Islet of Langerhans (tissue), 1 donor: ENCODE results near the gene SPATS2.
A peak's percentile ranks its signal among the peaks of the same experiment; 100 is the strongest.
"Not testable (repeated sequence)": the region's sequence is repeated elsewhere in the genome, so short reads cannot be mapped to it uniquely, and the experiment has no call there.

Experiments
- FAIRE-seq: peaks from one replicate; lab custom pipeline; 2011; peaks lifted over from hg19 to GRCh38; lab: Jason Lieb, UNC

Gene SPATS2

GRCh38 chr12:49471557-49471956 is 104.3 kb downstream of the SPATS2 start:
- FAIRE-seq: no peak

DNA sequence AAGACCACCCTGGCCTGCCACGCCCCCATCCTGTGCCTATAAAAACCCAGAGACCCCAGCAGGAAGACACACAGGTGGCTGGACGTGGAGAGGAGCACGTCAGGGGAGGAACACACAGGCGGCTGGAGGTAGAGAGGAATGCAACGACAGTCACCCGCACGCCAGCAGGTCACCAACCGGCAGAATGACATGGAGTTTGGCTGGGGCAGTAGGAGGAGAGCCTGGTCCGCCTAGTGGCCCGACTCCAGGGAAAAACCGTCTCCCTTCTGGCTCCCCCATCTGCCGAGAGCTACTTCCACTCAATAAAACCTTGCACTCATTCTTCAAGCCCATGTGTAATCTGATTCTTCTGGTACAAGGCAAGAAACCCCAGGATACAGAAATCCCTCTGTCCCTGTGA is 108.8 kb downstream of the SPATS2 start:
- no peak for FAIRE-seq

DNA sequence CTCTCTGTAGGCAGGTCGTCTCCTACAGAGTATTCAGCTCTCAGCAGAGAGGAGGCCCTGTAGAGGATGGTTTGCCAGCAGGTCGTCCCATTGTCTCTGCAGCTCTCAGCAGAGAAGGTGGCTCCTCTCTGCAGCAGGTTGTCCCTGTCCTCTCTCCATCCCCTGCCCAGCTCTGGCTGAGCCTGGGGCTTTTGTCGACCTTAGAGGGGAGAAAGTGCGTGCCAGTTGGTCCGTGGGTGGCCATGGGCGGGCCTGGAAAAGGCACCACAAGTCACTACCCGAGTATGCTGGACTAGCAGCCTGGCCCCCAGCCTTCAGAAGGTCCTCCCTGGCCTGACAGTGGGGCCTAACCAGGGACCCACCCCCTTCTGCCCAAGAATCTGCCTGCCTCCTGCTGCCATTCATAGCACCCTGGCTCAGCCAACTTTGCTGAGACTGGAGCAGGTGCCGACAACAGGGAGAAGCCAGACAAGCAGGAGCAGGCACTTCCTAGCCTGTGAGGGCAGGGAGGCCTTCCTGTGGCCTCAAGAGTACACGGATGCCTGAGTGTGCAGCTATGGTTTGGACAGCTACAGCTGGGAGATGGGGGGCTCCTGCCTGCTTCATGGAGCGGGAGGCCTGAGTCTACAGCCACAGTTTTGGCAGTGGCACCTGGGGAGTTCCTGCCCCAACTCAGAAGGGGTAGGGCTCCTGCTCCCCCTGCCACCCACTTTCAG is 111.8 kb downstream of the SPATS2 start:
- no peak for FAIRE-seq

DNA sequence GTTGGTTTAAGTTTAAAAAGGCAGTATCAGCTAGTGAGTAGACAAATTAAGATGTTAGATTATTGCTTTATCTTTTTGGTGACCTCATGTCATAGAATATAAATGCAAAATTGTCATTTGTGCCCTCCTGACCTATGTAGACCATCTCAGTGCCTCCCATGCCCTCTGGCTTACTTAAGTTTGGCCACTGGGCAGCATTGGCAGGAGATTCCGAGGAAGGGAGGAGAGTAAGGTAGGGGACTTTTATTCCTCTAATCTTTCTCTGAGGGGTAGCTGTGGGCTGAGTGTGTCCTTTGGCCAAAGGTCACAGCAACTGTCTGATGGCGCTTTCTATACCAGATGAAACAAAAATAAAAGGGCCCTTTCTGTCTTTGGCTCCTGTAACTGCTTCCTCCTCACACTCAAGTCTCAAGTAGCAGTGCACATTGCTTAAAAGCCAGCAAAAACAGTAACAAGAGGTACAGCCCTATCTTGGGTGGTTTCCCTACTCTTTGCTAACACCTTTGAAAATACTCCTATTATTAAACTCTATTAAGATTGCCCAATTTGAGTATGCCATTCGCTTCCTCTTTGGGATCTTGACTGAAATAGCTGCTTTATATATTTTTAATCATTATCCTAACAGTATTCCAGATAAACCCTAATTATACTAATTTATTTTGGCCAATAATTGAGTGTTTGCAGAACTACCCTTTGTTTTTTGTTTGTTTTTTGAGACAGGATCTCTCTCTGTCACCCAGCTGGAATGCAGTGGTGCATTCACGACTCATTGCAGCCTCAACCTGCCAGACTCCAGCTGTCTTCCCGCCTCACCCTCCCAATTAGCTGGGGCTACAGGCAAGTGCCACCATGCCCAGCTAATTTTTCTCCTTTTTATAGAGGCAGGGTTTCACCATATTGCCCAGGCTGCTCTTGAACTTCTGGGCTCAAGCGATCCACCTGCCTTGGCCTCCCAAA is 115.1 kb downstream of the SPATS2 start:
- no peak for FAIRE-seq

DNA sequence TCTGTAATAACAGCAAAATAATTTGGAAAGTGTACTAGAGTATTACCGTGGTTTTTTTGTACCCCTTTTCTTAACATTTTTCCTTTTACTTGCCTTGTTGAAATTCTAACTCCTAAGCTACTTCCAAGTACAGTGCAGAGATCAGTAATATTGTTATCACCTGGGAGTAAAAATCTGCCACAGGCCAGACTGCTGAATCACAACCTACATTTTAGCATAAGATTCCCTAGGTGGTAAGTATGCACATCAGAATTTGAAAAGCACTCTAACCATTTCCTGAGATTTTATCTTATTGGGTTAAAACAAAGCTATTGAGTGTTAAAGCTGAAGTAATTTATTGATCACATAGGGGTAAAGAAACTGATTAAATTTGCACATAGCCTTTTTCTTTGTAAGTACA is 116.4 kb downstream of the SPATS2 start:
- no peak for FAIRE-seq

GRCh38 chr12:49487605-49488004 is 120.3 kb downstream of the SPATS2 start:
- no peak for FAIRE-seq

- no peak for FAIRE-seq
These were observed 121.9 kb downstream of the SPATS2 start for GRCh38 chr12:49489154-49489553.

DNA sequence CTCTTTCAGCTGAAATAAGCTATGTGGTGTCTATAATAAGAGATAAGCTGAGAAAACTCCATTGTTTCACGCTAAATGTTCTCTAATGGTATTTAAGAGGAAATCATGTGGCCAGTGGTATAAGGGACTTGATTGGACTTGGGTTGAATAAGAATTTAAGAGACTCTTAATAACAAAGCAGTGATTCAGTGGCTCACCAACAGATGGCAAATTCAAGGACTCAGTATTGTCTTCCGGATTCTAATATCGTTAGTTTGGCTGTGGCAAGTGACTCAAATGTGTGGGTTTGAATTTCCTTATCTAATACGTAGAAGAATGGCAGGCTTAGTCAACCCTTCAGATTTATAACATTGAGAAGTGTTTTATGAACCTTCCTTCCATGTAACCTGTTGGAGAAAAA is 122.5 kb downstream of the SPATS2 start:
- FAIRE-seq: no peak

DNA sequence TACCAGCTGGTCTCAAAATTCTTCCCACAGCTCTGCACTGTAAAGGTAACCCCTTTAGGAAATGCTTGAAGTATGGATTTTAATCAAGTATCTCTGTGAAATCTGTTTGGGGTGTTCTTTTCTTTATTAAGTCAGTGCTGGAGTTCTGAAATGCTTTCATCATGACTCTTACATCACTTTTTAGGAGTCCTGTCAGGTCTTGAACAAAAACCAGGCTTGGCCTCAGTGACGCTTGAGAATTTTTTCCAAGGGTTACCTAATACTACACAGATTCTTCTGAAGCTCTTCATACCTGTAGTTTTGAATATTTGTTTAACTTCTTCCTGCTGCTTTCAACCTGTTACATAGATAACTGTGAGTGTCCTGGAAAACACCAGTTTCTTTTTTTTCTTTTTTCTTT is 124.6 kb downstream of the SPATS2 start:
- FAIRE-seq: no peak

GRCh38 chr12:49493900-49494299 is 126.6 kb downstream of the SPATS2 start:
- no peak for FAIRE-seq

DNA sequence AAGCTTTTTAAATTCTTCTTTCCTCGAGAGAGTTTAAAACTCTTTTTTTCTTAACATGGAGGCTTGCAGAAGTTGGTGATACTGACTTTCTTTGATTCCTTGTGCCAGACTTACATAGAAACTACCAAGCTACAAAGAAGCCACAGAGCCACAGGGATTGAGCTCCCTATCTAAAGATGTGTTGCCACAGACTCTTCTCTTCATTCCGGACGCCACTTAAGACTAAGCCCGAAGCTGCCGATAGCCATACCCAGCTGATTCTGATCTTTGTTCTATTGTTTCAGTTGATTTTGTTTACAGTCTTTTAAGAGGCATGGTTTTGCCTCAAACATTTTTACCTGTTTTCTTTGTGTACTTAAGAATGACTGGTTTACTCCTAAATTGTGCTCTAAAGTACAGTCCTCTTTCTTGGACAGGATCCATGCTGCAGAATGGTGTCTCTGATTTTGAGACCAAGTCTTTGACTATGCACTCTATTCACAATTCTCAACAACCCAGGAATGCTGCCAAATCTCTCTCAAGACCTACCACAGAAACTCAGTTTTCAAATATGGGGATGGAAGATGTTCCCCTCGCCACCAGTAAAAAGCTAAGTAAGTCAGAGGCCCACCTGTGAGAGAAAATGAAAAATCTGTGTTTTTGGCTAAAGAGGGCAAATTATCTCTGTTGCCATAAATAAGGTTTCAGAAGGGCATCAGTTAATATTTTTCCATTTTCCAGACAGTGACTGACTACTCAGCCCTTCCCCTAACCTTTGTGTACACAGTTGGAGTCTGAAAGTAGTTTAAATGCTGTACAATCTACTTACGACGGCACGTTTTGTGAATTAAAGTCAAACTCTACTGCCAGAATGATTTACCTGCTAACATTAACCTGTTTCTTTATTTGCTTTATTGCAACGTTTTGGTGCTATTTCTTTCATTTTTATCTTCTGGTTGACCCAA is 129.4 kb downstream of the SPATS2 start:
- FAIRE-seq: no peak

GRCh38 chr12:49501895-49502294 is 134.6 kb downstream of the SPATS2 start:
- no peak for FAIRE-seq

DNA sequence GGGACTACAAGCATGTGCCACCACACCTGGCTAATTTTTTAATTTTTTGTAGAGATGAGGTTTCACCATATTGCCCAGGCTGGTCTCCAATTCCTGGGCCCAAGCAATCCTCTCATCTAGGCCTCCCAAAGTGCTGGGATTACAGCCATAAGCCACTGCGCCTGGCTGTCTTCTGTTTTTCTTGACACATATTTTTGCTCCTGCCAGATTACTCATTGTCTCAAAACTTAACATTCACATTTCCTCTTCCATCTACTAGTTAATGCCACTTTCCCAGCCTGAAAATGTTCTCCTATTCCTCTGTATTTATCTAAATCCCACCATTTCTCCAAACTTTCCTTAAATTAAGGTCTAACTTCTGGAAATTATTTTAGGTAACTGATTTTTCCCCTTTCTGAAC is 135.3 kb downstream of the SPATS2 start:
- no peak for FAIRE-seq

- FAIRE-seq: peak; percentile 76
These were observed 136.5 kb downstream of the SPATS2 start for GRCh38 chr12:49503674-49504180.

DNA sequence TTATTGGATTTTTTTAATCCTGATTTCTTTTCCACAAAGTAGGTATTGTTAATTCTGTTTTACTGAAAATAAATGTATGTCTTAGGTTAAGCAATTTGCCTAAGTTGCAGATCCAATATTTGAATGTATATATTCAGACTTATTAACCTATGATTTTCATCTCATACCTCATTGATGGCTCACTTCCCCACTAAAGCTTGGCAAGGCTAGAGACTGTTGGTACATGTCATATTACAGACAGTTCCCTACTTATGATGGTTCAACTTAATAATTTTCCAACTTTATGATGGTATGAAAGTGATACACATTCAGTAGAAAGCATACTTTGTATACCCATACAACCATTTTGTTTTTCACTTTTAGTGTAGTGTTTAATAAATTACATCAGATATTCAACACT is 138.4 kb downstream of the SPATS2 start:
- no peak for FAIRE-seq

DNA sequence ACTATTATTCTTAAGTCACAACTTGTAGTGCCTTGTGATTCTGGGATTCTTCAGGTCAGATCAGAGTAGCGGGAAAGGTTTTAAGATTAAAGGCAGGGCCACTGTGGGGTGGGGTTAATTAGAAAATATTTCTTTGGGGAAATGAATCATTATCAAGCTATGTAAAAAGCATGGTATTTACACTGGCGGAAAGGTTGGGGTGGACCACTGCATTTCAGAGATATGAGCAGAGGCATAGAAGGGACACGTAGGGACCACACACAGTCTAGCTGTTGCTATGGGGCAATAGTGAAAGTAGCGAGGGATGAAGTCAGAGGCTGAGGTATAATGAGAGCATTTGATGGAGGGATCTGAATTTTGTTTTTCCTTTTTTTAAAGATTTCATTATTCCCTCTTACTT is 139.9 kb downstream of the SPATS2 start:
- no peak for FAIRE-seq

DNA sequence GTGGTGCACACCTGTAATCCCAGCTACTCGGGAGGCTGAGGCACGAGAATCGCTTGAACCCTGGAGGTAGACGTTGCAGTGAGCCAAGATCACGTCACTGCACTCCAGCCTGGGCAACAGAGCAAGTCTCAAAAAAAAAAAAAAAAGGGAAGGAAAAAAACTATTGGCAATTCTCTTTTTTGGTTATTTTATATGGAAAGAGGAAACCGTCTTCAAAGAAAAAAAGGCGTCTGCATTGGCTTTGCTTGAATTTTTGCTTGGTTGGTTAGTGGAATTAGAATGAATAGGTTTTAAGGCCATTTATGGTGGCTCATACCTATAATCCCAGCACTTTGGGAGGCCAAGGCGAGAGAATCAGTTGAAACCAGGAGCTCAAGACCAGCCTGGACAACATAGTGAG is 142.4 kb downstream of the SPATS2 start:
- not testable (repeated sequence) for FAIRE-seq

DNA sequence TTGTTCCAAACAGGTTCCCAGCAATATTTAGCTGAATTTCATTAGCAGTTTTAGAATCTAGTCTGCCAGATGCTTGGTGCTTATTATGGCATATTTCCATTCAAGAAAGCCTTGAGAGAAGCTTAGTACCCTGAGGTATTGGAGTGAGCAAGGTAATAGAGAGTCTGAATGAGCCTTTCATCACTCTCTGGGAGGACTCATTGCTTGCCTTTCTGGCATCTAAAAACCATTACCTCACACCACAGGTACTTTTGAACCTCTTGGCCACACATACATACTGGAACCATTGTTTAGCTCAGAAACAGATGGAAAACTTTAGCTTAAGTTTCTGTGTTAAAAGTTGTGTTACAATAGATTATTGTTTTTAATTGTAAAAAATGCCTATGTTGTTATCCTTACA is 144.1 kb downstream of the SPATS2 start:
- no peak for FAIRE-seq

DNA sequence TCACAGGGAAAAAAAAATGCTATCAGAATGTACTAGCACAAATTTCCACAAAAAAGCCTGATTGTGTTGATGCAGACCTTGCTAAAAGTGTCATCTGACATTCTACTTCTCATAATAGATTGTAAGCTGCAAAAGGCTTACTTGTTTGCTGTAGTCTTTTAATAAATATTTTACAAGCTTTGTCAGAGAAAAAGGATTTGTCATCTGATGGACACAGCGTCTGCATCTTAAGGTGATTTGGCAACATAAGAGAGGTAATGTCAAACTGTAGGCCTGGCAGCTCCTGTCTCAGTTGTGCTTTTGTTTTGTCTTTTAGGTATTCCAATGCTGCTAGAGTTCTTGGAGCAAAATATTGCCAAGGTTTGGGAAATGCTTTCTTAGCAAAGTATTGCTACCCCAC is 145.3 kb downstream of the SPATS2 start:
- no peak for FAIRE-seq

DNA sequence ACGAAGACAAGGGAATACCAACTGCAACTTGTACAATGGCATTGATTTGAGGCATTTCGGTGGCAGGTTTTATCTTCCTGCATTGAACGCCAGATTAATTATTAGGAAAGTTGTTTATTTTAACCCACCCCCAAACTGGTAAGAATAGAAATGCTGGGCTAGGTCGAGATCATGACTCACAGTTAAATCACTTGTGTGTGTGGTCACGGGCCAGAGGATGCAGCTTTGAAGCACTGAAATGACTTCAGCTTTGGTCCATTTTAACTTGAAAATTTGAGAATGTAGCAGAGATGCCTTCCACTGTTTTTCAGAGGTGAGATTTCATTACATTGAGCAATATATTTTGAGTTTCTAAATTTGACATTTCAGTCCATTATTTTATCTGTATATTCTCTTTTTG is 148.0 kb downstream of the SPATS2 start:
- no peak for FAIRE-seq

GRCh38 chr12:49518914-49519573 is 151.8 kb downstream of the SPATS2 start:
- FAIRE-seq: no peak

- FAIRE-seq: no peak
These were observed 152.3 kb downstream of the SPATS2 start for GRCh38 chr12:49519574-49519936.
